H9 (cell line): ENCODE results near the gene CRK. TPM values are rescaled to one million over a fixed set of nuclear protein-coding genes. Genes with fewer than 3 reads are reported as not detected.

ENCODE experiments used
- DNase-seq: peaks from one replicate; pipeline ENCODE4 v3.0.0-alpha.2; 2017
- H2AFZ ChIP-seq: one replicate; pipeline ENCODE4 v1.6.1; 2013; ENCODE audit warnings: mild to moderate bottlenecking, low read length, control low read depth, moderate library complexity
- H2AK5ac ChIP-seq: 2 replicates; pipeline ENCODE4 v1.6.1; 2013; ENCODE audit warnings: low read length, control low read depth, mixed read lengths; ENCODE audit not compliant: insufficient read length
- H2BK120ac ChIP-seq: one replicate; pipeline ENCODE4 v1.6.1; 2013; ENCODE audit warnings: low read depth, mild to moderate bottlenecking, low read length, control low read depth, inconsistent platforms; ENCODE audit not compliant: poor library complexity, severe bottlenecking
- H2BK12ac ChIP-seq: 2 replicates; pipeline ENCODE4 v1.6.1; 2013; ENCODE audit warnings: low read length, control low read depth, mixed read lengths, low read depth; ENCODE audit not compliant: insufficient read length
- H2BK15ac ChIP-seq: 2 replicates; pipeline ENCODE4 v1.6.1; 2013; ENCODE audit warnings: low read depth, low read length, control low read depth
- H2BK20ac ChIP-seq: one replicate; pipeline ENCODE4 v1.6.1; 2013; ENCODE audit warnings: low read depth, mild to moderate bottlenecking, low read length, control low read depth, inconsistent platforms; ENCODE audit not compliant: poor library complexity, severe bottlenecking
- H2BK5ac ChIP-seq: 2 replicates; pipeline ENCODE4 v1.6.1; 2013; ENCODE audit warnings: low read length, control low read depth, mixed read lengths; ENCODE audit not compliant: insufficient read length
- H3K14ac ChIP-seq: 2 replicates; pipeline ENCODE4 v1.6.1; 2013; ENCODE audit warnings: low read length, control low read depth; ENCODE audit not compliant: insufficient read depth
- H3K18ac ChIP-seq: 2 replicates; pipeline ENCODE4 v1.6.1; 2013; ENCODE audit warnings: low read depth, mild to moderate bottlenecking, mixed read lengths, low read length, control low read depth; ENCODE audit not compliant: insufficient read length
- H3K23ac ChIP-seq: 2 replicates; pipeline ENCODE4 v1.6.1; 2013; ENCODE audit warnings: low read length, control low read depth, mixed read lengths, low read depth; ENCODE audit not compliant: insufficient read length
- H3K23me2 ChIP-seq: 2 replicates; pipeline ENCODE4 v1.6.1; 2013; ENCODE audit warnings: low read depth, mild to moderate bottlenecking, mixed read lengths, low read length, control low read depth; ENCODE audit not compliant: insufficient read length, poor library complexity, severe bottlenecking
- H3K27ac ChIP-seq: 2 replicates; pipeline ENCODE4 v1.5.1; 2013; ENCODE audit warnings: low read length, control low read depth, mixed read lengths, low read depth; ENCODE audit not compliant: insufficient read length
- H3K27me3 ChIP-seq: 2 replicates; pipeline ENCODE4 v1.6.1; 2013; ENCODE audit warnings: low read length, control low read depth, inconsistent platforms; ENCODE audit not compliant: insufficient read depth
- H3K4ac ChIP-seq: 2 replicates; pipeline ENCODE4 v1.6.1; 2013; ENCODE audit warnings: low read depth, mild to moderate bottlenecking, control low read depth, inconsistent platforms, low read length, moderate library complexity
- H3K4me1 ChIP-seq: 2 replicates; pipeline ENCODE4 v1.6.1; 2013; ENCODE audit warnings: low read length, control low read depth, inconsistent platforms; ENCODE audit not compliant: insufficient read depth
- H3K4me2 ChIP-seq: 2 replicates; pipeline ENCODE4 v1.6.1; 2013; ENCODE audit warnings: low read length, control low read depth, mixed read lengths; ENCODE audit not compliant: insufficient read length, insufficient read depth
- H3K56ac ChIP-seq: 2 replicates; pipeline ENCODE4 v1.6.1; 2013; ENCODE audit warnings: low read depth, mild to moderate bottlenecking, mixed read lengths, low read length, control low read depth; ENCODE audit not compliant: insufficient read length
- H3K79me1 ChIP-seq: 2 replicates; pipeline ENCODE4 v1.6.1; 2013; ENCODE audit warnings: low read depth, mild to moderate bottlenecking, moderate library complexity, low read length, control low read depth, inconsistent platforms; ENCODE audit not compliant: insufficient read depth, poor library complexity, severe bottlenecking
- H3K79me2 ChIP-seq: 2 replicates; pipeline ENCODE4 v1.6.1; 2013; ENCODE audit warnings: low read length, control low read depth, inconsistent platforms; ENCODE audit not compliant: insufficient read depth
- H3K9ac ChIP-seq: 2 replicates; pipeline ENCODE4 v1.6.1; 2013; ENCODE audit warnings: low read length, control low read depth, mixed read lengths; ENCODE audit not compliant: insufficient read length; ENCODE audit errors: extremely low read depth
- H3K9me3 ChIP-seq: one replicate; pipeline ENCODE4 v1.6.1; 2013; ENCODE audit warnings: low read depth, low read length, inconsistent platforms; ENCODE audit not compliant: control insufficient read depth
- H3T11ph ChIP-seq: one replicate; pipeline ENCODE4 v1.6.1; 2013; ENCODE audit warnings: mild to moderate bottlenecking, low read length, control low read depth, inconsistent platforms
- H4K20me1 ChIP-seq: one replicate; pipeline ENCODE4 v1.6.1; 2013; ENCODE audit not compliant: control insufficient read depth, insufficient read length, insufficient read depth
- H4K5ac ChIP-seq: 2 replicates; pipeline ENCODE4 v1.6.1; 2013; ENCODE audit warnings: low read depth, mild to moderate bottlenecking, mixed read lengths, low read length, control low read depth; ENCODE audit not compliant: insufficient read length
- H4K8ac ChIP-seq: replicated peaks from 2 replicates; pipeline ENCODE4 v1.6.1; 2013; ENCODE audit warnings: low read length, control low read depth, mixed read lengths, low read depth; ENCODE audit not compliant: insufficient read length
- H4K91ac ChIP-seq: 2 replicates; pipeline ENCODE4 v1.6.1; 2013; ENCODE audit warnings: low read depth, mild to moderate bottlenecking, moderate library complexity, mixed read lengths, low read length, control low read depth; ENCODE audit not compliant: insufficient read length
- H3K27ac Mint-ChIP-seq, 3 experiments: 2 replicates in 2 of 3; 3 replicates in 1 of 3; pipeline ENCODE4 v1.8.0; 2020 to 2021; ENCODE audit warnings: mixed read lengths in 3 of 3, mild to moderate bottlenecking in 1 of 3, moderate library complexity in 1 of 3
- H3K27me3 Mint-ChIP-seq: 2 replicates; pipeline ENCODE4 v1.8.0; 2021; ENCODE audit warnings: low read depth, mild to moderate bottlenecking, moderate library complexity, mixed read lengths
- H3K36me3 Mint-ChIP-seq, 3 experiments: 2 replicates in 2 of 3; 3 replicates in 1 of 3; pipeline ENCODE4 v1.8.0; 2020 to 2021; ENCODE audit warnings: low read depth in 3 of 3, mixed read lengths in 3 of 3; ENCODE audit not compliant: insufficient read depth in 1 of 3
- H3K4me1 Mint-ChIP-seq, 2 experiments: 2 replicates each; pipeline ENCODE4 v1.8.0; 2020; ENCODE audit warnings: mixed read lengths in 2 of 2
- H3K4me3 Mint-ChIP-seq, 2 experiments: 2 replicates in 1 of 2; 3 replicates in 1 of 2; pipeline ENCODE4 v1.8.0; 2020 to 2021; ENCODE audit warnings: mild to moderate bottlenecking in 2 of 2, mixed read lengths in 2 of 2, moderate library complexity in 1 of 2
- H3K9me3 Mint-ChIP-seq, 2 experiments: 2 replicates in 1 of 2; 3 replicates in 1 of 2; pipeline ENCODE4 v1.8.0; 2020; ENCODE audit warnings: mild to moderate bottlenecking in 2 of 2, mixed read lengths in 2 of 2, moderate library complexity in 1 of 2
- CTCF ChIP-seq: fragments of 200-600 bp; sonication (generic); conservative IDR thresholded peaks from 3 replicates; pipeline ENCODE4 v1.8.0; 2021; ENCODE audit warnings: antibody characterized with exemption, mild to moderate bottlenecking
- WGBS: extraction: QIAGEN DNeasy Blood & Tissue Kit; methylation state at CpG from one replicate; pipeline ENCODE4 v1.1.7; 2013; ENCODE audit warnings: missing lambda C conversion rate, low lambda C conversion rate, mixed read lengths; ENCODE audit not compliant: insufficient read length; ENCODE audit errors: extremely low coverage; 5-methylcytosine and 5-hydroxymethylcytosine counted together
- total RNA-seq: library from RNA; stranded (reverse); gene quantifications from 2 replicates; pipeline ENCODE4 v1.2.1, GENCODE V29; 2021

CRK gene
- total RNA-seq, 1 experiment from 2014 or later = 58.9 TPM

- no peak overlapping the region for H2AK5ac ChIP-seq
- no peak overlapping the region for H2BK20ac ChIP-seq
- H2BK5ac ChIP-seq = no peak overlapping the region
- DNase-seq = no peak
- H3K27me3 ChIP-seq = no peaks in the 10 kb centered on the region
- no peak overlapping the region for H2BK15ac ChIP-seq
- H3K56ac ChIP-seq = no peak overlapping the region
- H2AFZ ChIP-seq = no peak overlapping the region
- no peak overlapping the region for H3K4me3 Mint-ChIP-seq
- H4K20me1 ChIP-seq = no peaks in the 10 kb centered on the region
- H2BK12ac ChIP-seq = no peak overlapping the region
- no peaks in the 10 kb centered on the region for H3K23me2 ChIP-seq
- H3T11ph ChIP-seq = no peak overlapping the region
- H4K91ac ChIP-seq = no peak overlapping the region
- TF ChIP-seq CTCF = no peak
- no peak overlapping the region for H3K14ac ChIP-seq
- no peak overlapping the region for H3K4me2 ChIP-seq
- H3K27me3 Mint-ChIP-seq = no peaks in the 10 kb centered on the region
- no peak overlapping the region for H4K8ac ChIP-seq
- H3K4ac ChIP-seq = no peak overlapping the region
- no peak overlapping the region for H3K9ac ChIP-seq
- WGBS = no CpG with 5 or more reads among the region's 3 CpGs
- H3K9me3 Mint-ChIP-seq = peaks cover 0 to 3% of the 10 kb centered on the region in 2 experiments; a peak in 1 of 5 replicates
- no peaks in the 10 kb centered on the region for H3K4me1 ChIP-seq
- peaks cover 10% of the 10 kb centered on the region for H3K79me1 ChIP-seq
- peaks cover 16% of the 10 kb centered on the region; the same call in 1 of the 2 replicates for H3K79me2 ChIP-seq
- no peak overlapping the region for H3K18ac ChIP-seq
- H3K4me1 Mint-ChIP-seq = 0 out of 4 replicates have a peak, but pooled peaks cover 0 to 3% of the 10 kb centered on the region in 2 experiments
- no peaks in the 10 kb centered on the region for H3K9me3 ChIP-seq
- no peak overlapping the region for H3K27ac Mint-ChIP-seq
- no peak overlapping the region for H3K23ac ChIP-seq
- peaks cover 35 to 69% (median 57%) of the 10 kb centered on the region in 3 experiments for H3K36me3 Mint-ChIP-seq
- no peak overlapping the region for H3K27ac ChIP-seq
- no peak overlapping the region for H2BK120ac ChIP-seq
- H4K5ac ChIP-seq = no peak overlapping the region
Observed at GRCh38 chr17:1434150-1434549, 21.9 kb downstream of the CRK start.
